NCI-H82 treated with DMSO at 0.1 percent for 48 hours (cell line): ENCODE results near the gene PTPRN2.
"Not testable (repeated sequence)": the region's sequence is repeated elsewhere in the genome, so short reads cannot be mapped to it uniquely, and the experiment has no call there.

Experiments
- DNase-seq: peaks from one replicate; lab custom pipeline; 2025; ENCODE audit not compliant: unreplicated experiment; lab: John Stamatoyannopoulos, UW

The PTPRN2 gene

GRCh38 chr7:158391141-158391540 lies 196.5 kb downstream of the PTPRN2 start:
- DNase-seq = no peak

DNA sequence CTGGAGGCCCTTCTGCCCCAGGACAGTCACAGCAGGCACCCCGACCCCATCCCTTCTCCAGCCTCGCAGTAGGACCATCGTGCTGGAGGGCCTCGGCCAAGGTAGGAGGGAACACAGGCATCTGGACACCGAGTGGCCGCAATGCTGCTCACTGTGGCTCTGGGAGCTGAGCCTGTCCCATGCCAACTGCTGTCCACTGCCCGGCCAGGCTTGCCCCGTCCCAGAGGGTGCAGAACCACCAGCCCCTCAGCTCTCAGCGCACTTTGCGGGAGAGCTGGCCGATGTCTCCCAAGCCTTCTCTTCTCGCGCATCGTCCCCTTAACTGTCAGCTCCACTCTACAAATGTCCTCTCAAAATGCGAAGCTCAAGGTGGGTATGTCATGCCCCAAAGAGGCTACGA lies 197.2 kb downstream of the PTPRN2 start:
- no peak for DNase-seq

GRCh38 chr7:158389514-158390425 lies 197.9 kb downstream of the PTPRN2 start:
- DNase-seq = no peak

- DNase-seq = no peak
These were observed 198.7 kb downstream of the PTPRN2 start for GRCh38 chr7:158388928-158389327.

GRCh38 chr7:158388072-158388471 lies 199.6 kb downstream of the PTPRN2 start:
- no peak for DNase-seq

GRCh38 chr7:158387546-158387891 lies 200.1 kb downstream of the PTPRN2 start:
- no peak for DNase-seq

DNA sequence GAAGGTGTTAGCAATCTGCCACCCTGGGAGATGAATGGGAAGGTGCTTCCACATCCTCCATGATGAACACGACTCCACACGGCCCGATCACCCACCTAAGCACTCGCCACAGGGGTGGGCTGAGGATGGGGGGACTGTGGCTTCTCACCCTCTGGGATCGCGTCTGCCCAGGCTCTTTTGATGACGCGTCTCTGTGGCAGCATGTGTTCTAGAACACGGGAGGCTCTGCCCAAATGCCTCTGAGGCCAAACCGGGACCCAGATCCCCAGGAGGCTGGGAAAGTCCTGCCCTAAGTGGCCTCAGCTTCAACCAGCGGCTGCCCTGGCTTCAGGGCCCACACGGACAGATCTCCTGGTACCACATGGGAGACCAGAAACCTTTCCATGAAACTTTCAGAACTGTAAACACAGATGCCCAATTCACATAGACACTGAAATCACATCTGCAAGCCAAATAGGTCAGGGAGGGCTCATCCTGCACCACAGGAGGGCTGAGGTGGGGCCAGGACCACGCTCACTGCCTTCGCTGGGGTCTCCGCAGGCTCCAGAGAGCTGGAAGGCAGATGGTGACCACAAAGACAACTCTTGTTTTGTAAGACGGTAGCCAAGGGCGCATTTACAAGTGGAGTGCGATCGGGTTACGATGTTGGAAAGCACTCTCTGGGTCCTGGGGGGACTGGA lies 200.6 kb downstream of the PTPRN2 start:
- no peak for DNase-seq

DNA sequence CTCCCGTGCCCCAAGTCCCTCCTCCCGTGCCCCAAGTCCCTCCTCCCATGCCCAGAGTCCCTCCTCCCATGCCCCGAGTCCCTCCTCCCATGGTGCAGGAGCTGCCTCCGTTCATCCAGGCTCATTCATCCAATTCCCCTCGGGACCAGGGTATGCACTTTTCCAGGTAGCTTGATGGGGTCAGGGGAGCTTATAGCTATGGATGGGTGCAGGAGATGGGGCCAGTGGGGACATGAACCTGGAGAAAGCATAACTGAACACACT lies 201.3 kb downstream of the PTPRN2 start:
- no peak for DNase-seq

- not testable (repeated sequence) for DNase-seq
These were observed 201.9 kb downstream of the PTPRN2 start for GRCh38 chr7:158385496-158386354.

- DNase-seq = no peak
These were observed 202.9 kb downstream of the PTPRN2 start for GRCh38 chr7:158384746-158385145.

DNA sequence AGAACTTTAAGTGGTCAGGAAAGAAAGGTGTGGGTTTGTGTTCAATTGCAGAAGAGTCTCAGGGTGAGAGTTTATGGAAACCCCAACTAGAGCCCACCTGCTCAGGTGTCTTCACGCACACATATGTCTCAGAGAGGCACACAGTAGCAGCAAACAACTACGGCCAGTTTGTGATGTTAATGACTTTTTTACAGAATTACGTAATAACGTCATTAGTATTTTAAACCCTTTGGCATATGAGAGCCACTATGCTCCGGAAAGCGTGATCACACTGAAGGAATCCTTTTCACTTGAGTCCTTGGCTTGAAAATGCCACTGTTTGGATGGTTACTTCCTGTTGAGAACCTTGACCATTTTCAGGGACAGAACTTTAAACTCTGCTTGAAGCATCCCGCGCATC lies 204.0 kb downstream of the PTPRN2 start:
- DNase-seq = no peak

DNA sequence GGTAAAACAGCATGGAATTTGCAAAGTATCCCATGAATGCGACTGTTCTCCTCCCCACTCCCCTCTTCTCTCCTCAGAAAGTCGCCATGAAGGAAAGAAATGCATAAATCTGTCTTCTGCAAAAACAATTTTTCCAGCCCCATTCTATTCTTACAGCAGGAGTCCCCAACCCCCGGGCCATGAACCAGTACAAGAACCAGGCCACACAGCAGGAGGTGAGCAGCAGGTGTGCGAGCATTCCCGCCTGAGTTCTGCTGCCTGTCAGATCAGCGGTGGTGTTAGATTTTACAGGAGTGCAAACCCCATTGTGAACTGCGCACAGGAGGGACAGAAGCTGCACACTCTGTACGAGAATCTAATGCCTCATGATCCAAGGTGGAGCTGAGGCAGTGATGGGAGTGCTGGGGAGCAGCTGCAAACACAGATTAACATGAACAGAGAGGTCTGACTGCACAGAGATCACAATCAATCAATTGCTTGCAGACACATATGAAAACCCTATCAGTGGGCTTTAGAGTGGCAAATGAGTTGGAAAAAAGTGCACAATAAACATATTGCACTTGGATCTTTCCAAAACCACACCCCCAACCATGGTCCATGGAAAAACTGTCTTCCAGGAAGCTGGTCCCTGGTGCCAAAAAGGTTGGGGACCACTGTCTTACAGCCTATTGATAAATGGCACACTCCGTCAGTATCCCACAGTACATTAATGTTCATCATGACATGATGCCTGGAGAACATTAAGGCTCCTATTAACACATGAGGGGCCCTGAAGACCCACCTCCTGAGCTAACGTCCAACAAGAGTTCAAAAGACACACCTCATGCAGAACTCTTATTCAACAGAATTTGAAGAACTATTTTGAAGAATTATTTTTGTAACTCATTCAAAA lies 205.0 kb downstream of the PTPRN2 start:
- DNase-seq = no peak

DNA sequence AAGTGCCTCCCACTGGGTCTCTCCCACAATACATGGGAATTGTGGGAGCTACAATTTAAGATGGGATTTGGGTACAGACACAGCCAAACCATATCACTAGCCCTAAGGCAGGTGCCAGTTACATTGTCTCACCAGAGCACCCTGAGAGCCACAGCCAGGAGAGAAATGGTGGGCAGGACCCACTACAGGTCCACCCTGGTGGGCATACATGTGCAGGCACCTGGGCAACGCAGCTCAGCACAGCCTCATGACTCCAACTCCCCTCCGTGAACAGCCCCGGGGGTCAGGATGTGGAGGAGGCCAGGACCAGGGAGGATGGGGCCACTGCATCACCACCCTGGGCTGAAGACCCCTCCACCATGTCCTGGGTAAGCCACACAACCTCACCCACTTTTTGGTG lies 205.7 kb downstream of the PTPRN2 start:
- DNase-seq = no peak

DNA sequence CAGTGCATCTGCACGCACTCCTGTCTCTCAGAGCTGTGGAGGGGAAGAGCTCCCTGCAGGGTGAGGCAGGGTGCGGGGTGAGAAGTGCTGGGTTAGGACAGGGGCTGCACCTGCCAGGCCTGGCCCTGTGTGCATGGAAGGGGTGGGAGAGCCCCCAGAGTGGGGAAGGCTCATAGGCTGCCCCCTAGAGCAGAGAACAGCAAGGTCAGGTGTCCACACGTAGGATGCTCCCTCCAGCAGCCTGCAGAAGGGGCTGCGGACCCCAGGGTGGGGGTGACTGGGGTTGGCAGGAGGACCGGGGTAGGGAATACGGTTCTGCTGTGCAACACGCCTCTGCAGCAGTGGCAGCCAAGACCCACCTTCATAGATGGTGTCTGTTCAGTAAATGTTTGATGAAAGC lies 208.6 kb downstream of the PTPRN2 start:
- no peak for DNase-seq

DNA sequence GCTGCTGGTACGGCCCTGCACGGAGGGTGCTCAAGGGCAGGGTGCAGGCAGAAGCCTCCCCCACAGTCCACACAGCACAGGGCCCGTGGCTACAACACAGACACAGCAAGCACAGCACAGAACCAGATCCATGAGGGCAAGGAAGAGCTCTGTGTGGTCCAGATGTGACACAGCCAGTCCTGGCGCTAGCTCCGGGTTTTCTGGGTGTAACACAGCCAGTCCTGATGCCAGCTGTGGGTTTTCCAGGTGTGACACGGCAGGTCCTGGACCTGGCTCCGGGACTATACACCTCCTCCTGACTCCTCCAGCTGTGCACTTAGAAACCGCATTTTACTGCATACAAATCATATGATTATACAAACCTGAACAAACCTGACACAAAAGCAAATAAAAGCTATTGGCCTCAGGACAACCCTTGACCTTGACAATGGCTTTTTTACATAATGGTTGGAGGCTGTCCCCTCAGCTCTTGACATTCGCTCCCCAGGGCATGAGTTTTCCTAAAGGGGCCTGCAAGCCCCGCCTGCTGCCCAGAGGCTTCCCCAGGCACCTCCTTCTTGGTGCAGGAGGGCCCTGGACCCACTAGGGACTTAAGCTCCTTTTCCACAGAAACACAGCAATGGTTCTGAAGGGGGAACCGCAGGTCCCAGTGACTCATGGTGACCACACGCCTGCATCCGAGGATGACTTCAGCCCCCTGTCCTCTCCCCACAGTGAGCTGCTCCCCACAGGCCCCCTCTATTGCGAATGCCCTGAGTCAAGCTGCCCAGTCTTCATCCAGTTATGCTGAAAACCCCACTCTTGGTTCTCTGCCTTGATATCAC lies 209.6 kb downstream of the PTPRN2 start:
- DNase-seq = no peak

- not testable (repeated sequence) for DNase-seq
These were observed 210.8 kb downstream of the PTPRN2 start for GRCh38 chr7:158376839-158377186.

DNA sequence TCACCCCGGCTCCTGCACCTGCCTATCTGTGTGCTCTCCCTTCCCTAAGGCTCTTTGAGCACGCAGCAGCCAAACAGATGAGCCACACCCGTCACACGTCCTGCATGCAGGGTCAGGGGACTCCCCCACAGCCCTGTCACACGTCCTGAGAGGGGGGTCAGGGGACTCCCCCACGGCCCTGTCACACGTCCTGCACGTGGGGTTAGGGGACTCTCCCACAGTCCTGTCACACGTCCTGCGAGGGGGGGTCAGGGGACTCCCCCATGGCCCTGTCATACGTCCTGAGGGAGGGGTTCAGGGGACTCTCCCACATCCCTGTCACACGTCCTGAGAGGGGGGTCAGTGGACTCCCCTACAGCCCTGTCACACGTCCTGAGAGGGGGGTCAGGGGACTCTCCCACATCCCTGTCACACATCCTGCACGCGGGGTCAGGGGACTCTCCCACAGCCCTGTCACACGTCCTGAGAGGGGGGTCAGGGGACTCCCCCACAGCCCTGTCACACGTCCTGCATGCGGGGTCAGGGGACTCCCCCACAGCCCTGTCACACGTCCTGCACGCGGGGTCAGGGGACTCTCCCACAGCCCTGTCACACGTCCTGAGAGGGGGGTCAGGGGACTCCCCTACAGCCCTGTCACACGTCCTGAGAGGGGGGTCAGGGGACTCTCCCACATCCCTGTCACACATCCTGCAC lies 211.3 kb downstream of the PTPRN2 start:
- not testable (repeated sequence) for DNase-seq

DNA sequence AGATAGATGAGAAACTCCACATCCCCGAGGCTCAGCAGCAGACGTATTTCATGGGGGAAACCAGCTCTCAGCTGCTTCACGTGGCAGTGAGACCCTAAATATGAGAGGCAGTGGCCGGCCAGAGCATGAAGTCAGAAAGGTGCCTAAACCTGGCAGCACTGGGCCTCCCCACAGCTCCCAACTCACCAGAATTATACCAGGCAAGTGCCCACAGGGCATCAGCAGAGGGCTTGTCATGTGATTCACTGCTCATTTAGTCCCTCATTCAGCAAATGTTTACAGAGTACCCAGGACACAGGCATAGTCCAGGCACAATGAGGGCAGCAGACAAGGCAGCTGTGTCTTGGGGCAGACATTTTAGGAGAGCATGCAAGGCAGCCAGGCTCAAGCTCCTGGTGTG lies 212.6 kb downstream of the PTPRN2 start:
- no peak for DNase-seq

DNA sequence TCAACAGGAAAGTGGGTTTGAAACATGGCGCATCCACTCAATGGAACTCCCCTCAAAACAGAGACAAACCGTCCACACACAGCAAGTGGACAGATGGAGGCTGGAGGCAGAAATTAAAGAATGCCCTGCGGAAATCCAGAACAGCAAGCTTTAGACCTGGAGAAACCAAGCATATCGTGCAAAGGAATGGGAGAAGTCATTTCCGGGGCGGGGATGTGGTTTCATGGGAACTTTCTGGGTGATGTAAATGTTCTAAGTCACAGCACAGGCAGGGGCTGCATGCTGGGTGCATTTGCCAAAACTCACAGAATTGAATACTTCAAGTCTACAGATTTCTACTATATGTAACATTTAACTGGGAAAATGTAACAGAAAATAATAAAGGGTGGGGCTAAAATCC lies 213.0 kb downstream of the PTPRN2 start:
- no peak for DNase-seq
